H9 (cell line): ENCODE measurements around the gene TMEM158. TPM values are rescaled to one million over a fixed set of nuclear protein-coding genes. Genes with fewer than 3 reads are reported as not detected.

Experiments
- DNase-seq: peaks from one replicate; pipeline ENCODE4 v3.0.0-alpha.2; 2017
- H2AFZ ChIP-seq: one replicate; pipeline ENCODE4 v1.6.1; 2013; ENCODE audit warnings: mild to moderate bottlenecking, low read length, control low read depth, moderate library complexity
- H2AK5ac ChIP-seq: 2 replicates; pipeline ENCODE4 v1.6.1; 2013; ENCODE audit warnings: low read length, control low read depth, mixed read lengths; ENCODE audit not compliant: insufficient read length
- H2BK120ac ChIP-seq: one replicate; pipeline ENCODE4 v1.6.1; 2013; ENCODE audit warnings: low read depth, mild to moderate bottlenecking, low read length, control low read depth, inconsistent platforms; ENCODE audit not compliant: poor library complexity, severe bottlenecking
- H2BK12ac ChIP-seq: 2 replicates; pipeline ENCODE4 v1.6.1; 2013; ENCODE audit warnings: low read length, control low read depth, mixed read lengths, low read depth; ENCODE audit not compliant: insufficient read length
- H2BK15ac ChIP-seq: 2 replicates; pipeline ENCODE4 v1.6.1; 2013; ENCODE audit warnings: low read depth, low read length, control low read depth
- H2BK20ac ChIP-seq: one replicate; pipeline ENCODE4 v1.6.1; 2013; ENCODE audit warnings: low read depth, mild to moderate bottlenecking, low read length, control low read depth, inconsistent platforms; ENCODE audit not compliant: poor library complexity, severe bottlenecking
- H2BK5ac ChIP-seq: 2 replicates; pipeline ENCODE4 v1.6.1; 2013; ENCODE audit warnings: low read length, control low read depth, mixed read lengths; ENCODE audit not compliant: insufficient read length
- H3K14ac ChIP-seq: 2 replicates; pipeline ENCODE4 v1.6.1; 2013; ENCODE audit warnings: low read length, control low read depth; ENCODE audit not compliant: insufficient read depth
- H3K18ac ChIP-seq: 2 replicates; pipeline ENCODE4 v1.6.1; 2013; ENCODE audit warnings: low read depth, mild to moderate bottlenecking, mixed read lengths, low read length, control low read depth; ENCODE audit not compliant: insufficient read length
- H3K23ac ChIP-seq: 2 replicates; pipeline ENCODE4 v1.6.1; 2013; ENCODE audit warnings: low read length, control low read depth, mixed read lengths, low read depth; ENCODE audit not compliant: insufficient read length
- H3K23me2 ChIP-seq: 2 replicates; pipeline ENCODE4 v1.6.1; 2013; ENCODE audit warnings: low read depth, mild to moderate bottlenecking, mixed read lengths, low read length, control low read depth; ENCODE audit not compliant: insufficient read length, poor library complexity, severe bottlenecking
- H3K27ac ChIP-seq: 2 replicates; pipeline ENCODE4 v1.5.1; 2013; ENCODE audit warnings: low read length, control low read depth, mixed read lengths, low read depth; ENCODE audit not compliant: insufficient read length
- H3K27me3 ChIP-seq: 2 replicates; pipeline ENCODE4 v1.6.1; 2013; ENCODE audit warnings: low read length, control low read depth, inconsistent platforms; ENCODE audit not compliant: insufficient read depth
- H3K4ac ChIP-seq: 2 replicates; pipeline ENCODE4 v1.6.1; 2013; ENCODE audit warnings: low read depth, mild to moderate bottlenecking, control low read depth, inconsistent platforms, low read length, moderate library complexity
- H3K4me1 ChIP-seq: 2 replicates; pipeline ENCODE4 v1.6.1; 2013; ENCODE audit warnings: low read length, control low read depth, inconsistent platforms; ENCODE audit not compliant: insufficient read depth
- H3K4me2 ChIP-seq: 2 replicates; pipeline ENCODE4 v1.6.1; 2013; ENCODE audit warnings: low read length, control low read depth, mixed read lengths; ENCODE audit not compliant: insufficient read length, insufficient read depth
- H3K56ac ChIP-seq: 2 replicates; pipeline ENCODE4 v1.6.1; 2013; ENCODE audit warnings: low read depth, mild to moderate bottlenecking, mixed read lengths, low read length, control low read depth; ENCODE audit not compliant: insufficient read length
- H3K79me1 ChIP-seq: 2 replicates; pipeline ENCODE4 v1.6.1; 2013; ENCODE audit warnings: low read depth, mild to moderate bottlenecking, moderate library complexity, low read length, control low read depth, inconsistent platforms; ENCODE audit not compliant: insufficient read depth, poor library complexity, severe bottlenecking
- H3K79me2 ChIP-seq: 2 replicates; pipeline ENCODE4 v1.6.1; 2013; ENCODE audit warnings: low read length, control low read depth, inconsistent platforms; ENCODE audit not compliant: insufficient read depth
- H3K9ac ChIP-seq: 2 replicates; pipeline ENCODE4 v1.6.1; 2013; ENCODE audit warnings: low read length, control low read depth, mixed read lengths; ENCODE audit not compliant: insufficient read length; ENCODE audit errors: extremely low read depth
- H3K9me3 ChIP-seq: one replicate; pipeline ENCODE4 v1.6.1; 2013; ENCODE audit warnings: low read depth, low read length, inconsistent platforms; ENCODE audit not compliant: control insufficient read depth
- H3T11ph ChIP-seq: one replicate; pipeline ENCODE4 v1.6.1; 2013; ENCODE audit warnings: mild to moderate bottlenecking, low read length, control low read depth, inconsistent platforms
- H4K20me1 ChIP-seq: one replicate; pipeline ENCODE4 v1.6.1; 2013; ENCODE audit not compliant: control insufficient read depth, insufficient read length, insufficient read depth
- H4K5ac ChIP-seq: 2 replicates; pipeline ENCODE4 v1.6.1; 2013; ENCODE audit warnings: low read depth, mild to moderate bottlenecking, mixed read lengths, low read length, control low read depth; ENCODE audit not compliant: insufficient read length
- H4K8ac ChIP-seq: replicated peaks from 2 replicates; pipeline ENCODE4 v1.6.1; 2013; ENCODE audit warnings: low read length, control low read depth, mixed read lengths, low read depth; ENCODE audit not compliant: insufficient read length
- H4K91ac ChIP-seq: 2 replicates; pipeline ENCODE4 v1.6.1; 2013; ENCODE audit warnings: low read depth, mild to moderate bottlenecking, moderate library complexity, mixed read lengths, low read length, control low read depth; ENCODE audit not compliant: insufficient read length
- H3K27ac Mint-ChIP-seq, 3 experiments: 2 replicates in 2 of 3; 3 replicates in 1 of 3; pipeline ENCODE4 v1.8.0; 2020 to 2021; ENCODE audit warnings: mixed read lengths in 3 of 3, mild to moderate bottlenecking in 1 of 3, moderate library complexity in 1 of 3
- H3K27me3 Mint-ChIP-seq: 2 replicates; pipeline ENCODE4 v1.8.0; 2021; ENCODE audit warnings: low read depth, mild to moderate bottlenecking, moderate library complexity, mixed read lengths
- H3K36me3 Mint-ChIP-seq, 3 experiments: 2 replicates in 2 of 3; 3 replicates in 1 of 3; pipeline ENCODE4 v1.8.0; 2020 to 2021; ENCODE audit warnings: low read depth in 3 of 3, mixed read lengths in 3 of 3; ENCODE audit not compliant: insufficient read depth in 1 of 3
- H3K4me1 Mint-ChIP-seq, 2 experiments: 2 replicates each; pipeline ENCODE4 v1.8.0; 2020; ENCODE audit warnings: mixed read lengths in 2 of 2
- H3K4me3 Mint-ChIP-seq, 2 experiments: 2 replicates in 1 of 2; 3 replicates in 1 of 2; pipeline ENCODE4 v1.8.0; 2020 to 2021; ENCODE audit warnings: mild to moderate bottlenecking in 2 of 2, mixed read lengths in 2 of 2, moderate library complexity in 1 of 2
- H3K9me3 Mint-ChIP-seq, 2 experiments: 2 replicates in 1 of 2; 3 replicates in 1 of 2; pipeline ENCODE4 v1.8.0; 2020; ENCODE audit warnings: mild to moderate bottlenecking in 2 of 2, mixed read lengths in 2 of 2, moderate library complexity in 1 of 2
- CTCF ChIP-seq: fragments of 200-600 bp; sonication (generic); conservative IDR thresholded peaks from 3 replicates; pipeline ENCODE4 v1.8.0; 2021; ENCODE audit warnings: antibody characterized with exemption, mild to moderate bottlenecking
- WGBS: extraction: QIAGEN DNeasy Blood & Tissue Kit; methylation state at CpG from one replicate; pipeline ENCODE4 v1.1.7; 2013; ENCODE audit warnings: missing lambda C conversion rate, low lambda C conversion rate, mixed read lengths; ENCODE audit not compliant: insufficient read length; ENCODE audit errors: extremely low coverage; 5-methylcytosine and 5-hydroxymethylcytosine counted together
- total RNA-seq: library from RNA; stranded (reverse); gene quantifications from 2 replicates; pipeline ENCODE4 v1.2.1, GENCODE V29; 2021

The TMEM158 gene
- total RNA-seq, 1 experiment from 2014 or later: 29.1 TPM

GRCh38 chr3:45199837-45200648, 26.0 kb downstream of the TMEM158 start:
- Histone ChIP-seq H3K4ac (no peak overlapping the region), H4K8ac (no peak overlapping the region), H3K27me3 (no peaks in the 10 kb centered on the region; the same call in 1 of the 2 replicates), H3K56ac (no peak overlapping the region), H3K27ac (no peak overlapping the region), H3K79me2 (no peaks in the 10 kb centered on the region), H2AK5ac (no peak overlapping the region), H2AFZ (peak overlapping the region; percentile 40), H3K4me2 (peak overlapping the region; percentile 42), H4K5ac (no peak overlapping the region), H3K4me1 (peaks cover 5% of the 10 kb centered on the region; the same call in 1 of the 2 replicates), H2BK20ac (no peak overlapping the region), H2BK15ac (0 out of 2 replicates have a peak overlapping the region, but pooled peaks have one; percentile 52), H3K23ac (no peak overlapping the region), H2BK12ac (no peak overlapping the region), H3K9me3 (no peaks in the 10 kb centered on the region), H3K18ac (peak overlapping the region; percentile 83), H4K20me1 (no peaks in the 10 kb centered on the region), H3K79me1 (no peaks in the 10 kb centered on the region), H2BK120ac (no peak overlapping the region), H3T11ph (no peak overlapping the region), H2BK5ac (no peak overlapping the region), H4K91ac (no peak overlapping the region), H3K9ac (no peak overlapping the region), H3K14ac (0 out of 2 replicates have a peak overlapping the region, but pooled peaks have one; percentile 40), H3K23me2 (no peaks in the 10 kb centered on the region)
- peak overlapping the region in 1 of 3 experiments; percentile 24; a peak in 1 of 7 replicates for H3K27ac Mint-ChIP-seq
- peak; percentile 55 for DNase-seq
- H3K4me3 Mint-ChIP-seq: no peak overlapping the region
- no peaks in the 10 kb centered on the region for H3K9me3 Mint-ChIP-seq
- H3K4me1 Mint-ChIP-seq: peaks cover 10 to 12% of the 10 kb centered on the region in 2 experiments
- no peaks in the 10 kb centered on the region for H3K36me3 Mint-ChIP-seq
- no peak for TF ChIP-seq CTCF
- peaks cover 23% of the 10 kb centered on the region for H3K27me3 Mint-ChIP-seq
- WGBS: no CpG with 5 or more reads among the region's 8 CpGs
